Right atrium auricular region (tissue), 2 donors: ENCODE results near the gene ELMO1. TPM values are rescaled to one million over a fixed set of nuclear protein-coding genes. Genes with fewer than 3 reads are reported as not detected.

Source experiments
- DNase-seq: peaks from one replicate; pipeline ENCODE4 v3.0.0-alpha.2; 2019; ENCODE audit warnings: low spot score
- H3K27ac ChIP-seq, 2 donors: fragments of 200-600 bp; sonication (generic); 1 replicate in 1 of 2; 2 replicates in 1 of 2; pipeline ENCODE4 v1.5.1; 2016 to 2019
- H3K27me3 ChIP-seq, 2 donors: fragments of 200-600 bp; sonication (generic); one replicate each; pipeline versions ENCODE4 v1.5.1 to v1.6.0; 2017 to 2019
- H3K36me3 ChIP-seq: fragments of 200-600 bp; sonication (generic); one replicate; pipeline ENCODE4 v1.5.1; 2016
- H3K4me1 ChIP-seq, 2 donors: fragments of 200-600 bp; sonication (generic); one replicate each; pipeline versions ENCODE4 v1.5.1 to v1.6.0; 2017 to 2019
- H3K4me3 ChIP-seq, 2 donors: fragments of 200-600 bp; sonication (generic); 1 replicate in 1 of 2; 2 replicates in 1 of 2; pipeline ENCODE4 v1.5.1; 2017 to 2019; ENCODE audit warnings: mild to moderate bottlenecking in 1 of 2, moderate library complexity in 1 of 2
- H3K9me3 ChIP-seq, 2 donors: fragments of 200-600 bp; sonication (generic); one replicate each; pipeline ENCODE4 v1.5.1; 2019
- total RNA-seq, 2 donors: library from RNA; depleted of rRNA; stranded (reverse); fragments of >200 nt; gene quantifications; one replicate each; pipeline ENCODE4 v1.1.0, GENCODE V29; 2016
- TF ChIP-seq, protein P1 (sequence below), 2 donors: fragments of 200-600 bp; sonication (generic); IDR thresholded peaks; one replicate each; pipeline ENCODE4 v1.5.1; 2019; ENCODE audit warnings: antibody characterized with exemption in 2 of 2

Gene ELMO1
- total RNA-seq, 2 donors from 2014 or later: 24.4 to 45.1 TPM

DNA sequence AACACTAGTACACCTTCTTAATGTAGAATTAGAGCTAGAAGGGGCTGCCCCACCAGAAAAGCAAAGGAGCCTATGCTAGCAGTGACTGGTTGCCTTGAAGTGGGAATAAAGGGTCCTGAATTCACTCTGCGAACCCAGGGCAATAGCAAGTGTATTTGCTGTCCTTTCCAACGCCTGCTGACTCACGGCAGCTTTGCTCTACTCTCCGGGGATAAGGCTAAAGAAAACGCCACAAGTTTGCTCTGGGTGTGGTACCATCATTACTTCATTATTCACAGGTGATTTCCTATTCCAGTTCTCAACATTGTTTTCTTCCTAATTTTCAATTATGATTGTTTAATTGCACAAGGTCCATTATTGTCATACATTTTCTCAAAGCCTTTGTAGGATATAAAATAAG lies 503.8 kb downstream of the ELMO1 start:
- DNase-seq: no peak
- H3K4me3 ChIP-seq: no peak overlapping the region
- no peak overlapping the region for H3K27ac ChIP-seq
- no peaks in the 10 kb centered on the region for H3K27me3 ChIP-seq
- no peaks in the 10 kb centered on the region for H3K36me3 ChIP-seq
- peaks cover 0 to 26% of the 10 kb centered on the region in 2 donors for H3K9me3 ChIP-seq
- TF ChIP-seq, protein P1, sequence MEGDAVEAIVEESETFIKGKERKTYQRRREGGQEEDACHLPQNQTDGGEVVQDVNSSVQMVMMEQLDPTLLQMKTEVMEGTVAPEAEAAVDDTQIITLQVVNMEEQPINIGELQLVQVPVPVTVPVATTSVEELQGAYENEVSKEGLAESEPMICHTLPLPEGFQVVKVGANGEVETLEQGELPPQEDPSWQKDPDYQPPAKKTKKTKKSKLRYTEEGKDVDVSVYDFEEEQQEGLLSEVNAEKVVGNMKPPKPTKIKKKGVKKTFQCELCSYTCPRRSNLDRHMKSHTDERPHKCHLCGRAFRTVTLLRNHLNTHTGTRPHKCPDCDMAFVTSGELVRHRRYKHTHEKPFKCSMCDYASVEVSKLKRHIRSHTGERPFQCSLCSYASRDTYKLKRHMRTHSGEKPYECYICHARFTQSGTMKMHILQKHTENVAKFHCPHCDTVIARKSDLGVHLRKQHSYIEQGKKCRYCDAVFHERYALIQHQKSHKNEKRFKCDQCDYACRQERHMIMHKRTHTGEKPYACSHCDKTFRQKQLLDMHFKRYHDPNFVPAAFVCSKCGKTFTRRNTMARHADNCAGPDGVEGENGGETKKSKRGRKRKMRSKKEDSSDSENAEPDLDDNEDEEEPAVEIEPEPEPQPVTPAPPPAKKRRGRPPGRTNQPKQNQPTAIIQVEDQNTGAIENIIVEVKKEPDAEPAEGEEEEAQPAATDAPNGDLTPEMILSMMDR (IDR thresholded peaks at IDR 0.05): no peak
- peaks cover 0 to 3% of the 10 kb centered on the region in 2 donors for H3K4me1 ChIP-seq

DNA sequence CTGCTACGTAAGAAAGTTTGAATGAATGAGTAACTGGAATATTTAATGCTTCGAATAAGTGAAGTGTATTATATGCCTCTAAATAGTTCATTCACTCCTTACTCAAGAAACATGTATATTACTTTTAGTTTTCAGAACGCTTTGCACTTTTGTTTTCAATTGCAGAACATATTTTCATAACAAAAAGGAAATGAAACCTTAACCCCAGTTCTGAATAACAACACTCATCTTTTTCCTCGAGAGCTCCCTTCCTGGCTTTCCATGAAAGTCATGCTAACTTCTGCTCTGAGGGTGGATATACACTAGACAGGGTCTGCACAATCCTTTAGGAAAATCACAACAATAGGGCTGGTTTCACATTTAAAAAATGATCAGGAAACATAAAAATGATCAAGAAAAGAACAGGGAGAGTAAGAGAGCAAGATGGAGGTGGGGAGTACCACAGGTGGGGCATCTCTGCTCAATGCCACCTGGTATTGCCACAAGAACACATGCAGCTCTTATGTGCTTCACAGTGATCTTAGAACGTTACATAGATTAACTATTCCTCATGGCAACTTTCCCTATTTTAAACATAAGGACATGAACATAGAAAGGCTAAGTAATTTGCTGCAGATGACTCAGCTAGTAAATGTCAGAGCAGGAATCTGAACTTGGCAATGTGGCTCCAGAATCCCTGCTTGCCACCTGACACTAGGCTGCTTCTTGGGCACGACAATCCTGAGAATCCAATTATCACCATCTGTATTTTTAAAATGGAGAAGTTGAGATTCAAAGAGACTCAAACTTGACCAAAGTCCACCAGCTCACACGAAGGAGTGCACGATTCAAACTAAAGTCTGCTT lies 504.9 kb downstream of the ELMO1 start:
- Histone ChIP-seq H3K4me3 (no peak overlapping the region), H3K36me3 (no peaks in the 10 kb centered on the region), H3K27ac (no peak overlapping the region), H3K4me1 (no peaks in the 10 kb centered on the region), H3K27me3 (no peaks in the 10 kb centered on the region), H3K9me3 (peaks cover 2 to 36% of the 10 kb centered on the region in 2 donors)
- DNase-seq: no peak
- TF ChIP-seq, protein P1 (IDR thresholded peaks at IDR 0.05): no peak

DNA sequence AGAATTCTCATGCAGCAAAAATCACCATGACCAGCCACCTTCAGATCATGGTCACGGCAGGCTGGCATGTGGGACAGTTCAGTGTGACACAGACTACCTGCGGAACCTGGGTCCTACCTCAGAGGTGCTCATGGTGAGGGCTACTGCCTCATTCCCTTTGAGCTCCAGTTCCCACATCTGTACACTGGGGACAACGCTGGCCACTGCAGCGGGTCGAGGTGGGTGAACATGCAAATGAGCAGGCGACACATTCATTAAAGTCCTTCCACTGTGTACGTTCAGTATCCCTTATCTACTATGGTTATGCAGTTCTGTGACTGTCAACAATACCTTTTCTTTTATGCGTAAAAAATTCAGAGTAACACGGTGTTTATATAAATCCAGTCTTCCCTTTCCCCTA lies 505.7 kb downstream of the ELMO1 start:
- H3K9me3 ChIP-seq: peaks cover 10 to 45% of the 10 kb centered on the region in 2 donors
- no peaks in the 10 kb centered on the region for H3K4me1 ChIP-seq
- H3K27ac ChIP-seq: no peak overlapping the region
- DNase-seq: no peak
- H3K4me3 ChIP-seq: no peak overlapping the region
- TF ChIP-seq, protein P1 (IDR thresholded peaks at IDR 0.05): no peak
- H3K36me3 ChIP-seq: no peaks in the 10 kb centered on the region
- no peaks in the 10 kb centered on the region for H3K27me3 ChIP-seq

DNA sequence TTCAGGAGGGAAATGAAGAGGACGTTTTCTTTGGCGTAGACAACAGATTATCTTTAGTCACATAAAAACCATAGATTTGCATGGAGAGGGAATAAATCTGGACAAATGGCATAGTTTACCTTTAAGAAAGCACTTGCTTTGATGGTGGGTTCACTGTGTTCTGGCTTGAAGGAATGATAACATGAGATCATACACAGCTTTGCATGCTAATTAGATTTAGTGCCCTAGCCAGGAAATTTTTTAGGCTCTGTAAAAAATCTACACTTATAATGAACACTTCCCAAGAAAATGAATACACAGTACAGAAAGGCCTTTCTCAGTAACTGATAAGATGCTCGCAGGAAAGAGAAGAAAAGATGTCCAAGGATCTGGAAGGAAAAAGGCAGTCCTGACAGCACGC lies 506.1 kb downstream of the ELMO1 start:
- peaks cover 14 to 49% of the 10 kb centered on the region in 2 donors for H3K9me3 ChIP-seq
- no peaks in the 10 kb centered on the region for H3K4me1 ChIP-seq
- DNase-seq: no peak
- H3K27ac ChIP-seq: no peak overlapping the region
- no peak overlapping the region for H3K4me3 ChIP-seq
- no peaks in the 10 kb centered on the region for H3K36me3 ChIP-seq
- H3K27me3 ChIP-seq: no peaks in the 10 kb centered on the region
- TF ChIP-seq, protein P1 (IDR thresholded peaks at IDR 0.05): no peak

DNA sequence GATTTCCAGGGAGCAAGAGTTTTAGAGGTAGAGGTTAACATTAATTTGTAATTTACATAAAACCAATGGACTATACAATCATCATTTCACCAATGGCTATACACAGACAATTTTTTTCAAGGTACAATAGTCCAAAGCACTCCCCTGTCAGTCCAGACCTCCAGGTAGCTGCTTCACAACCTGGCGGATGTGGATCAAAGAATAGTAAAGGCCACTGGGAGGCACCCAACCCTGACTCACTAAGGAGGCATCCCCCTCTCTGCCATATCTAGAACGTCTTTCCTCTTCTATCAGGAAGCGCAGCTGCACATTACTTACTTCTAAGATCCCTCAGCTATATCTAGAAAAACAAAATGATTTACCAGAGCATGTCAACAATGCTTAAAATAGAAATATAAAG lies 506.6 kb downstream of the ELMO1 start:
- no peak overlapping the region for H3K4me3 ChIP-seq
- H3K27me3 ChIP-seq: no peaks in the 10 kb centered on the region
- TF ChIP-seq, protein P1 (IDR thresholded peaks at IDR 0.05): no peak
- no peak overlapping the region for H3K27ac ChIP-seq
- H3K9me3 ChIP-seq: peaks cover 18 to 54% of the 10 kb centered on the region in 2 donors
- no peaks in the 10 kb centered on the region for H3K4me1 ChIP-seq
- no peak for DNase-seq
- H3K36me3 ChIP-seq: no peaks in the 10 kb centered on the region
